ENCODE measurements around the gene PSPN.

DNA sequence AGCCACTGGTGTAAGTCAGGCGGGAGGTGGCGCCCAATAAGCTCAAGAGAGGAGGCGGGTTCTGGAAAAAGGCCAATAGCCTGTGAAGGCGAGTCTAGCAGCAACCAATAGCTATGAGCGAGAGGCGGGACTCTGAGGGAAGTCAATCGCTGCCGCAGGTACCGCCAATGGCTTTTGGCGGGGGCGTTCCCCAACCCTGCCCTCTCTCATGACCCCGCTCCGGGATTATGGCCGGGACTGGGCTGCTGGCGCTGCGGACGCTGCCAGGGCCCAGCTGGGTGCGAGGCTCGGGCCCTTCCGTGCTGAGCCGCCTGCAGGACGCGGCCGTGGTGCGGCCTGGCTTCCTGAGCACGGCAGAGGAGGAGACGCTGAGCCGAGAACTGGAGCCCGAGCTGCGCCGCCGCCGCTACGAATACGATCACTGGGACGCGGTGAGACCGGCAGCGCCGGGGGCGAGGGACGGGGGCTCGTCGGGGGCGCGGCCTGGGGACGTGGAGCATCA is 3.1 kb downstream of the PSPN start, which contains the start of gene ALKBH7:
- 0 out of 2 replicates have a peak, but pooled peaks have one; percentile 61 for TF ChIP-seq ZBTB21 (CRISPR knock-in tag; IDR thresholded peaks at IDR 0.05; ENCODE audit: borderline replicate concordance)
- no peak for TF ChIP-seq JUN (CRISPR knock-in tag; IDR thresholded peaks at IDR 0.05)
- TF ChIP-seq, protein P1, sequence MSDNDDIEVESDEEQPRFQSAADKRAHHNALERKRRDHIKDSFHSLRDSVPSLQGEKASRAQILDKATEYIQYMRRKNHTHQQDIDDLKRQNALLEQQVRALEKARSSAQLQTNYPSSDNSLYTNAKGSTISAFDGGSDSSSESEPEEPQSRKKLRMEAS (CRISPR knock-in tag; IDR thresholded peaks at IDR 0.05): 0 out of 2 replicates have a peak, but pooled peaks have one; percentile 52
- TF ChIP-seq, protein P2, sequence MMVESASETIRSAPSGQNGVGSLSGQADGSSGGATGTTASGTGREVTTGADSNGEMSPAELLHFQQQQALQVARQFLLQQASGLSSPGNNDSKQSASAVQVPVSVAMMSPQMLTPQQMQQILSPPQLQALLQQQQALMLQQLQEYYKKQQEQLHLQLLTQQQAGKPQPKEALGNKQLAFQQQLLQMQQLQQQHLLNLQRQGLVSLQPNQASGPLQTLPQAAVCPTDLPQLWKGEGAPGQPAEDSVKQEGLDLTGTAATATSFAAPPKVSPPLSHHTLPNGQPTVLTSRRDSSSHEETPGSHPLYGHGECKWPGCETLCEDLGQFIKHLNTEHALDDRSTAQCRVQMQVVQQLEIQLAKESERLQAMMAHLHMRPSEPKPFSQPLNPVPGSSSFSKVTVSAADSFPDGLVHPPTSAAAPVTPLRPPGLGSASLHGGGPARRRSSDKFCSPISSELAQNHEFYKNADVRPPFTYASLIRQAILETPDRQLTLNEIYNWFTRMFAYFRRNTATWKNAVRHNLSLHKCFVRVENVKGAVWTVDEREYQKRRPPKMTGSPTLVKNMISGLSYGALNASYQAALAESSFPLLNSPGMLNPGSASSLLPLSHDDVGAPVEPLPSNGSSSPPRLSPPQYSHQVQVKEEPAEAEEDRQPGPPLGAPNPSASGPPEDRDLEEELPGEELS (CRISPR knock-in tag; IDR thresholded peaks at IDR 0.05): no peak; the same call in 1 of the 2 replicates
- TF ChIP-seq SMAD4 (CRISPR knock-in tag; IDR thresholded peaks at IDR 0.05): no peak
- TF ChIP-seq ZNF138 (CRISPR knock-in tag; conservative IDR thresholded peaks at IDR 0.05): no peak
- TF ChIP-seq TEAD4 (CRISPR knock-in tag; IDR thresholded peaks at IDR 0.05): no peak
- TF ChIP-seq, protein P3, sequence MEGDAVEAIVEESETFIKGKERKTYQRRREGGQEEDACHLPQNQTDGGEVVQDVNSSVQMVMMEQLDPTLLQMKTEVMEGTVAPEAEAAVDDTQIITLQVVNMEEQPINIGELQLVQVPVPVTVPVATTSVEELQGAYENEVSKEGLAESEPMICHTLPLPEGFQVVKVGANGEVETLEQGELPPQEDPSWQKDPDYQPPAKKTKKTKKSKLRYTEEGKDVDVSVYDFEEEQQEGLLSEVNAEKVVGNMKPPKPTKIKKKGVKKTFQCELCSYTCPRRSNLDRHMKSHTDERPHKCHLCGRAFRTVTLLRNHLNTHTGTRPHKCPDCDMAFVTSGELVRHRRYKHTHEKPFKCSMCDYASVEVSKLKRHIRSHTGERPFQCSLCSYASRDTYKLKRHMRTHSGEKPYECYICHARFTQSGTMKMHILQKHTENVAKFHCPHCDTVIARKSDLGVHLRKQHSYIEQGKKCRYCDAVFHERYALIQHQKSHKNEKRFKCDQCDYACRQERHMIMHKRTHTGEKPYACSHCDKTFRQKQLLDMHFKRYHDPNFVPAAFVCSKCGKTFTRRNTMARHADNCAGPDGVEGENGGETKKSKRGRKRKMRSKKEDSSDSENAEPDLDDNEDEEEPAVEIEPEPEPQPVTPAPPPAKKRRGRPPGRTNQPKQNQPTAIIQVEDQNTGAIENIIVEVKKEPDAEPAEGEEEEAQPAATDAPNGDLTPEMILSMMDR (IDR thresholded peaks at IDR 0.05): no peak
- TF ChIP-seq SP1 (CRISPR knock-in tag; conservative IDR thresholded peaks at IDR 0.05): peak; percentile 83
